ENCODE results near the gene BCAR3. TPM values are rescaled to one million over a fixed set of nuclear protein-coding genes. Genes with fewer than 3 reads are reported as not detected.

BCAR3 gene
- total RNA-seq, 6 experiments from 2014 or later: 24.4 to 55.1 (median 26.2) TPM

GRCh38 chr1:93516164-93516563 is 165.5 kb downstream of the BCAR3 start:
- Mint-ChIP-seq H3K4me3 (no peak overlapping the region), H3K36me3 (ENCODE audit: low read depth) (no peaks in the 10 kb centered on the region), H3K27me3 (ENCODE audit: insufficient read depth) (peaks cover 2% of the 10 kb centered on the region; the same call in 1 of the 2 replicates), H3K4me1 (ENCODE audit: low read depth) (peaks cover 15% of the 10 kb centered on the region; the same call in 1 of the 2 replicates), H3K9me3 (no peaks in the 10 kb centered on the region), H3K27ac (no peak overlapping the region)
- TF ChIP-seq, protein P1, sequence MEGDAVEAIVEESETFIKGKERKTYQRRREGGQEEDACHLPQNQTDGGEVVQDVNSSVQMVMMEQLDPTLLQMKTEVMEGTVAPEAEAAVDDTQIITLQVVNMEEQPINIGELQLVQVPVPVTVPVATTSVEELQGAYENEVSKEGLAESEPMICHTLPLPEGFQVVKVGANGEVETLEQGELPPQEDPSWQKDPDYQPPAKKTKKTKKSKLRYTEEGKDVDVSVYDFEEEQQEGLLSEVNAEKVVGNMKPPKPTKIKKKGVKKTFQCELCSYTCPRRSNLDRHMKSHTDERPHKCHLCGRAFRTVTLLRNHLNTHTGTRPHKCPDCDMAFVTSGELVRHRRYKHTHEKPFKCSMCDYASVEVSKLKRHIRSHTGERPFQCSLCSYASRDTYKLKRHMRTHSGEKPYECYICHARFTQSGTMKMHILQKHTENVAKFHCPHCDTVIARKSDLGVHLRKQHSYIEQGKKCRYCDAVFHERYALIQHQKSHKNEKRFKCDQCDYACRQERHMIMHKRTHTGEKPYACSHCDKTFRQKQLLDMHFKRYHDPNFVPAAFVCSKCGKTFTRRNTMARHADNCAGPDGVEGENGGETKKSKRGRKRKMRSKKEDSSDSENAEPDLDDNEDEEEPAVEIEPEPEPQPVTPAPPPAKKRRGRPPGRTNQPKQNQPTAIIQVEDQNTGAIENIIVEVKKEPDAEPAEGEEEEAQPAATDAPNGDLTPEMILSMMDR (IDR thresholded peaks at IDR 0.05): no peak
- DNase-seq: no peak

Other genes with a start within 250 kb of the BCAR3 start
- gene FNBP1L, start 233.7 kb downstream of the BCAR3 start, total RNA-seq (2021; fragmentation: NEBNext Ultra II Directional; extraction: Animal tissue kit (Norgen Biotek cat#: 25700)): 1 to 10 TPM; 1.0 to 6.2 (median 1.2) TPM
- gene DNTTIP2, start 197.4 kb upstream of the BCAR3 start, total RNA-seq (2021; fragmentation: NEBNext Ultra II Directional; extraction: Animal tissue kit (Norgen Biotek cat#: 25700)): 10 to 100 TPM; 51.8 to 65.7 (median 60.1) TPM
- 10 to 100 TPM; 35.7 to 42.2 (median 40.8) TPM for gene GCLM, start 227.6 kb upstream of the BCAR3 start, total RNA-seq (2021; fragmentation: NEBNext Ultra II Directional; extraction: Animal tissue kit (Norgen Biotek cat#: 25700))

Measured in HFFc6 (cell line).